ENCODE results near the gene ANKZF1. TPM values are rescaled to one million over a fixed set of nuclear protein-coding genes. Genes with fewer than 3 reads are reported as not detected.
"Not testable (repeated sequence)": the region's sequence is repeated elsewhere in the genome, so short reads cannot be mapped to it uniquely, and the experiment has no call there.

The ANKZF1 gene
- total RNA-seq, 1 donor from 2014 or later: 91.4 TPM

GRCh38 chr2:219252570-219252899 lies 22.9 kb downstream of the ANKZF1 start:
- intact Hi-C loops (cut with micrococcal nuclease): loop anchor here (2.0 to 5.0 kb wide), 2 partner anchors 355 to 982 kb away; partner anchors contain the start of genes AAMP and PNKD

- intact Hi-C loops (cut with micrococcal nuclease): loop anchor here (1.0 to 5.0 kb wide), 10 partner anchors 8 to 982 kb away; partner anchors contain the start of genes AAMP, ANKZF1, ATG9A and DNAJB2
Measured at GRCh38 chr2:219252900-219253752, 23.5 kb downstream of the ANKZF1 start, which contains the start of gene TUBA4B. TUBA4B (plus strand) TSS chr2:219253243; CDS start chr2:219253408, 165 bp downstream.

GRCh38 chr2:219253753-219254589 lies 24.4 kb downstream of the ANKZF1 start, which contains the start of gene TUBA4A:
TUBA4A (minus strand) TSS chr2:219253918; CDS start chr2:219253858, 60 bp downstream.
- intact Hi-C loops (cut with micrococcal nuclease): loop anchor here (1.0 to 5.0 kb wide), 15 partner anchors 9 to 983 kb away; partner anchors contain the start of genes AAMP, ANKZF1, ATG9A and CHPF

- intact Hi-C loops (cut with micrococcal nuclease): loop anchor here (1.0 to 5.0 kb wide), 6 partner anchors 41 to 544 kb away; partner anchors contain the start of genes CHPF, GMPPA, NHEJ1 and TTLL4
Measured at GRCh38 chr2:219254590-219255201, 25.1 kb downstream of the ANKZF1 start.

GRCh38 chr2:219258942-219259341 lies 29.3 kb downstream of the ANKZF1 start:
- intact Hi-C loops (cut with micrococcal nuclease): not testable (repeated sequence)

- intact Hi-C loops (cut with micrococcal nuclease): no loop called here
Measured at GRCh38 chr2:219261024-219261855, 31.6 kb downstream of the ANKZF1 start.

- intact Hi-C loops (cut with micrococcal nuclease): no loop called here
Measured at GRCh38 chr2:219266232-219266631, 36.6 kb downstream of the ANKZF1 start.

GRCh38 chr2:219266886-219267285 lies 37.3 kb downstream of the ANKZF1 start:
- intact Hi-C loops (cut with micrococcal nuclease): no loop called here

- intact Hi-C loops (cut with micrococcal nuclease): no loop called here
Measured at GRCh38 chr2:219268294-219268693, 38.7 kb downstream of the ANKZF1 start.

- intact Hi-C loops (cut with micrococcal nuclease): no loop called here
Measured at GRCh38 chr2:219269362-219270054, 39.9 kb downstream of the ANKZF1 start.

- intact Hi-C loops (cut with micrococcal nuclease): no loop called here
Measured at GRCh38 chr2:219270055-219270372, 40.4 kb downstream of the ANKZF1 start.

GRCh38 chr2:219271021-219271420 lies 41.4 kb downstream of the ANKZF1 start:
- intact Hi-C loops (cut with micrococcal nuclease): no loop called here

- intact Hi-C loops (cut with micrococcal nuclease): no loop called here
Measured at GRCh38 chr2:219272356-219272755, 42.8 kb downstream of the ANKZF1 start.

GRCh38 chr2:219272995-219273394 lies 43.4 kb downstream of the ANKZF1 start:
- intact Hi-C loops (cut with micrococcal nuclease): no loop called here

GRCh38 chr2:219273937-219274336 lies 44.3 kb downstream of the ANKZF1 start:
- intact Hi-C loops (cut with micrococcal nuclease): no loop called here

- intact Hi-C loops (cut with micrococcal nuclease): no loop called here
Measured at GRCh38 chr2:219274361-219274921, 44.8 kb downstream of the ANKZF1 start.

- intact Hi-C loops (cut with micrococcal nuclease): loop anchor here (2.0 to 5.0 kb wide), 2 partner anchors 264 to 879 kb away; partner anchors contain the start of genes CHPF, CTDSP1 and TMEM198
Measured at GRCh38 chr2:219277703-219278654, 48.4 kb downstream of the ANKZF1 start.

GRCh38 chr2:219278655-219279150 lies 49.1 kb downstream of the ANKZF1 start:
- intact Hi-C loops (cut with micrococcal nuclease): loop anchor here (1.0 to 5.0 kb wide), 20 partner anchors 17 to 1008 kb away; partner anchors contain the start of genes AAMP, ABCB6, ANKZF1 and ATG9A
